WTC11 (cell line): ENCODE data around the gene SLC44A3. TPM values are rescaled to one million over a fixed set of nuclear protein-coding genes. Genes with fewer than 3 reads are reported as not detected.

Experiments used
- ATAC-seq: fragments of 200-7000 bp; cut with Tn5 transposase; 2 replicates; pipeline ENCODE4 v1.10.0; 2021; ENCODE audit warnings: mild to moderate bottlenecking, moderate library complexity
- CTCF ChIA-PET: fragments of 300-600 bp; sonication (Branson Sonifier 250); formaldehyde crosslinking; loops from one replicate; lab custom pipeline; 2021; ENCODE audit warnings: antibody characterized with exemption; lab: Charles Lee
- POLR2A ChIA-PET: fragments of 350-600 bp; sonication (Branson Sonifier 250); formaldehyde crosslinking; loops from one replicate; lab custom pipeline; 2021; ENCODE audit warnings: antibody characterized with exemption; lab: Charles Lee
- DNase-seq: peaks from one replicate; pipeline ENCODE4 v3.0.0; 2021; ENCODE audit warnings: low spot score
- H3K27ac Mint-ChIP-seq: 2 replicates; pipeline ENCODE4 v1.8.0; 2021; ENCODE audit warnings: mixed read lengths
- H3K27me3 Mint-ChIP-seq: 2 replicates; pipeline ENCODE4 v1.8.0; 2021; ENCODE audit warnings: low read depth, mild to moderate bottlenecking, moderate library complexity, mixed read lengths
- H3K36me3 Mint-ChIP-seq: 2 replicates; pipeline ENCODE4 v1.8.0; 2021; ENCODE audit warnings: mixed read lengths
- H3K4me1 Mint-ChIP-seq: 2 replicates; pipeline ENCODE4 v1.8.0; 2022; ENCODE audit warnings: mixed read lengths
- H3K4me3 Mint-ChIP-seq: 2 replicates; pipeline ENCODE4 v1.8.0; 2021; ENCODE audit warnings: mild to moderate bottlenecking, moderate library complexity, mixed read lengths
- H3K9me3 Mint-ChIP-seq: 2 replicates; pipeline ENCODE4 v1.8.0; 2021; ENCODE audit warnings: mixed read lengths
- CREM ChIP-seq: sonication (generic); formaldehyde crosslinking; IDR thresholded peaks from 2 replicates; pipeline ENCODE4 v1.8.1; 2022; ENCODE audit warnings: mild to moderate bottlenecking, missing genetic modification reagents, moderate library complexity
- ELF4 ChIP-seq: sonication (generic); formaldehyde crosslinking; IDR thresholded peaks from 2 replicates; pipeline ENCODE4 v1.8.1; 2022; ENCODE audit warnings: low read depth, mild to moderate bottlenecking, moderate library complexity, missing genetic modification reagents
- FOXJ3 ChIP-seq: sonication (generic); formaldehyde crosslinking; IDR thresholded peaks from 2 replicates; pipeline ENCODE4 v1.9.0; 2021; ENCODE audit warnings: missing genetic modification reagents, mild to moderate bottlenecking, borderline replicate concordance
- NFATC4 ChIP-seq: fragments of 250-450 bp; sonication (Bioruptor Pico); IDR thresholded peaks from 2 replicates; pipeline ENCODE4 v1.9.0; 2021; ENCODE audit warnings: mild to moderate bottlenecking
- NFE2L1 ChIP-seq: sonication (generic); formaldehyde crosslinking; IDR thresholded peaks from 2 replicates; pipeline ENCODE4 v1.8.1; 2023; ENCODE audit warnings: missing genetic modification reagents
- NFYB ChIP-seq: sonication (generic); formaldehyde crosslinking; conservative IDR thresholded peaks from 2 replicates; pipeline ENCODE4 v1.8.0; 2022; ENCODE audit warnings: low read depth, missing genetic modification reagents
- OVOL2 ChIP-seq: fragments of 250-450 bp; sonication (Bioruptor Pico); IDR thresholded peaks from 2 replicates; pipeline ENCODE4 v1.9.0; 2021; ENCODE audit warnings: mild to moderate bottlenecking, borderline replicate concordance
- SMAD3 ChIP-seq: sonication (generic); formaldehyde crosslinking; IDR thresholded peaks from 2 replicates; pipeline ENCODE4 v1.8.0; 2022; ENCODE audit warnings: missing genetic modification reagents, mild to moderate bottlenecking, borderline replicate concordance
- ZNF219 ChIP-seq: sonication (generic); formaldehyde crosslinking; IDR thresholded peaks from 2 replicates; pipeline ENCODE4 v1.8.0; 2023; ENCODE audit warnings: missing genetic modification reagents, mild to moderate bottlenecking, borderline replicate concordance
- ZNF232 ChIP-seq: sonication (generic); formaldehyde crosslinking; IDR thresholded peaks from 2 replicates; pipeline ENCODE4 v1.8.0; 2022; ENCODE audit warnings: mild to moderate bottlenecking, missing genetic modification reagents
- total RNA-seq: library from RNA; stranded (reverse); gene quantifications from 3 replicates; pipeline ENCODE4 v1.2.3, GENCODE V29; 2021
- TF ChIP-seq, protein P1 (sequence below): sonication (generic); formaldehyde crosslinking; IDR thresholded peaks from 2 replicates; pipeline ENCODE4 v1.8.1; 2023; ENCODE audit warnings: mild to moderate bottlenecking, missing genetic modification reagents, borderline replicate concordance
- TF ChIP-seq, protein P2 (sequence below): sonication (generic); formaldehyde crosslinking; IDR thresholded peaks from 2 replicates; pipeline ENCODE4 v1.8.1; 2023; ENCODE audit warnings: mild to moderate bottlenecking, missing genetic modification reagents, moderate library complexity
- TF ChIP-seq, protein P3 (sequence below): fragments of 250-450 bp; sonication (Bioruptor Pico); IDR thresholded peaks from 2 replicates; pipeline ENCODE4 v1.9.0; 2021; ENCODE audit warnings: moderate library complexity, mild to moderate bottlenecking, inconsistent platforms, borderline replicate concordance
- TF ChIP-seq, protein P4 (sequence below): sonication (generic); formaldehyde crosslinking; IDR thresholded peaks from 2 replicates; pipeline ENCODE4 v1.8.0; 2022; ENCODE audit warnings: mild to moderate bottlenecking, missing genetic modification reagents
- TF ChIP-seq, protein P5 (sequence below): fragments of 250-450 bp; sonication (Bioruptor Pico); IDR thresholded peaks from 2 replicates; pipeline ENCODE4 v1.8.0; 2021; ENCODE audit warnings: mild to moderate bottlenecking

Gene SLC44A3
- total RNA-seq, 1 experiment from 2014 or later = 4.7 TPM

DNA sequence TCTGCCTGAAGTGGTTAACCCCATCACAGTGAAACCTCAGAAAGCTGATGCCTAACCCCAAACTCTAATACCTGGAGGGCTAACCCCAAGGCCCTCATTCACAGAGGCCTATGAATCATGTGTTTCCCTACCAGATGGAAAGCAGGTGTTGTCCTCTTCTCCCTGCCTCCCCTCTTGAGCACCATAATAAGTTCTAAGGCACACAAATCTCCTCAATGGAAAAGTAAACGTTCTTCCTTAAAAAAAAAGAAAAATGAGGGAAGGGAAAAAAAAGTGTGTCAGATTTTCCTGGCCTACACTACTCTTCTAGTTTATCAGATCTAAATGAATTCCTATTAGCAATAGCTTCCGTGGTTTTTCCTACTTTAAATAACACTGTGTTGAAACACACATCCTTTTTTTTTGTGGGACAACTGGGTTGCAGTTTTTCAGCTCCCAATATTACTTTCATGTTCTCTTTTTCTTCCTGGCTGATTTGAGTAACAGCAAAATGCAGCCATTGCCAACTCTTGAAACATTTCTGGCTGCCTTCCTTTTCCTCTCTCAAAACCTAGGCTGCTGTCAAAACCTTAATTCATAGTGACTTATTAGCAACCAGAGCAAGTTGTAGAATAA, 43.2 kb downstream of the SLC44A3 start:
- Mint-ChIP-seq H3K36me3 (no peaks in the 10 kb centered on the region), H3K4me3 (no peak overlapping the region), H3K9me3 (no peaks in the 10 kb centered on the region), H3K27me3 (no peaks in the 10 kb centered on the region), H3K4me1 (peaks cover 59% of the 10 kb centered on the region), H3K27ac (no peak overlapping the region)
- ATAC-seq (no peak), DNase-seq (no peak)
- TF ChIP-seq ZNF219 (CRISPR knock-in tag) (no peak), NFYB (no peak)
- TF ChIP-seq, protein P1, sequence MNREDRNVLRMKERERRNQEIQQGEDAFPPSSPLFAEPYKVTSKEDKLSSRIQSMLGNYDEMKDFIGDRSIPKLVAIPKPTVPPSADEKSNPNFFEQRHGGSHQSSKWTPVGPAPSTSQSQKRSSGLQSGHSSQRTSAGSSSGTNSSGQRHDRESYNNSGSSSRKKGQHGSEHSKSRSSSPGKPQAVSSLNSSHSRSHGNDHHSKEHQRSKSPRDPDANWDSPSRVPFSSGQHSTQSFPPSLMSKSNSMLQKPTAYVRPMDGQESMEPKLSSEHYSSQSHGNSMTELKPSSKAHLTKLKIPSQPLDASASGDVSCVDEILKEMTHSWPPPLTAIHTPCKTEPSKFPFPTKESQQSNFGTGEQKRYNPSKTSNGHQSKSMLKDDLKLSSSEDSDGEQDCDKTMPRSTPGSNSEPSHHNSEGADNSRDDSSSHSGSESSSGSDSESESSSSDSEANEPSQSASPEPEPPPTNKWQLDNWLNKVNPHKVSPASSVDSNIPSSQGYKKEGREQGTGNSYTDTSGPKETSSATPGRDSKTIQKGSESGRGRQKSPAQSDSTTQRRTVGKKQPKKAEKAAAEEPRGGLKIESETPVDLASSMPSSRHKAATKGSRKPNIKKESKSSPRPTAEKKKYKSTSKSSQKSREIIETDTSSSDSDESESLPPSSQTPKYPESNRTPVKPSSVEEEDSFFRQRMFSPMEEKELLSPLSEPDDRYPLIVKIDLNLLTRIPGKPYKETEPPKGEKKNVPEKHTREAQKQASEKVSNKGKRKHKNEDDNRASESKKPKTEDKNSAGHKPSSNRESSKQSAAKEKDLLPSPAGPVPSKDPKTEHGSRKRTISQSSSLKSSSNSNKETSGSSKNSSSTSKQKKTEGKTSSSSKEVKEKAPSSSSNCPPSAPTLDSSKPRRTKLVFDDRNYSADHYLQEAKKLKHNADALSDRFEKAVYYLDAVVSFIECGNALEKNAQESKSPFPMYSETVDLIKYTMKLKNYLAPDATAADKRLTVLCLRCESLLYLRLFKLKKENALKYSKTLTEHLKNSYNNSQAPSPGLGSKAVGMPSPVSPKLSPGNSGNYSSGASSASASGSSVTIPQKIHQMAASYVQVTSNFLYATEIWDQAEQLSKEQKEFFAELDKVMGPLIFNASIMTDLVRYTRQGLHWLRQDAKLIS (CRISPR knock-in tag) = no peak
- TF ChIP-seq, protein P2, sequence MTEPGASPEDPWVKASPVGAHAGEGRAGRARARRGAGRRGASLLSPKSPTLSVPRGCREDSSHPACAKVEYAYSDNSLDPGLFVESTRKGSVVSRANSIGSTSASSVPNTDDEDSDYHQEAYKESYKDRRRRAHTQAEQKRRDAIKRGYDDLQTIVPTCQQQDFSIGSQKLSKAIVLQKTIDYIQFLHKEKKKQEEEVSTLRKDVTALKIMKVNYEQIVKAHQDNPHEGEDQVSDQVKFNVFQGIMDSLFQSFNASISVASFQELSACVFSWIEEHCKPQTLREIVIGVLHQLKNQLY = no peak
- CTCF ChIA-PET = interaction anchor here (0.9 to 5.2 kb wide), 5 partner anchors 9 to 370 kb away, joined by 3 to 42 read pairs (median 7); partner anchors contain the start of gene RWDD3
- POLR2A ChIA-PET = interaction anchor here (0.6 to 0.7 kb wide), 3 partner anchors 13 to 385 kb away, joined by 3 to 8 read pairs (median 3); no protein-coding TSS in a partner anchor

DNA sequence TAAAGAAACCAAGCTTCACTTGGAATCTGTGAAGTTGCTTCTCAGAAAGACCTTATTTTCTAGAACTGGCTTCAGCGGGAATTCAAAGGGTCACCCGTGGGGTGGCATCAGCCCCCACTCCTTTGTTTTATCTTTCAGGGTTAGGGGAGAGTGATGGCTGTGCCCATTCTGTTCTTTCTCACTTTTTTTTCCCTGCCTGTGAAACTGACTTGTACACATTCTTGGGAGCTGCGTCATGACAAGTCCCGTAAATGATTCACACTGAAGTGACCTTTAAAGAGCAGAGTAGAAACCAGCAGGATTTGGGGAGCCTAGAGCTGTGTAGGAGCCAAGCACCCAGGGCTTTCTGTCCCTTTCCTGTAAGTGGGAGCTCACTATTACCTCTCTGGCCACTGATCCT, 43.8 kb downstream of the SLC44A3 start:
- no peaks in the 10 kb centered on the region for H3K36me3 Mint-ChIP-seq
- POLR2A ChIA-PET = interaction anchor here (0.7 kb wide), 1 partner anchor 13 kb away, joined by 3 read pairs; no protein-coding TSS in a partner anchor
- H3K4me1 Mint-ChIP-seq = peaks cover 59% of the 10 kb centered on the region

More for the DNA sequence above, 43.8 kb downstream of the SLC44A3 start:
- ATAC-seq = no peak
- CTCF ChIA-PET = interaction anchor here (1.5 to 5.2 kb wide), 4 partner anchors 9 to 370 kb away, joined by 5 to 42 read pairs (median 8); partner anchors contain the start of gene RWDD3
- 0 out of 2 replicates have a peak overlapping the region, but pooled peaks have one; percentile 15 for H3K27ac Mint-ChIP-seq
- no peaks in the 10 kb centered on the region for H3K27me3 Mint-ChIP-seq
- TF ChIP-seq SMAD3 = no peak
- TF ChIP-seq, protein P3, sequence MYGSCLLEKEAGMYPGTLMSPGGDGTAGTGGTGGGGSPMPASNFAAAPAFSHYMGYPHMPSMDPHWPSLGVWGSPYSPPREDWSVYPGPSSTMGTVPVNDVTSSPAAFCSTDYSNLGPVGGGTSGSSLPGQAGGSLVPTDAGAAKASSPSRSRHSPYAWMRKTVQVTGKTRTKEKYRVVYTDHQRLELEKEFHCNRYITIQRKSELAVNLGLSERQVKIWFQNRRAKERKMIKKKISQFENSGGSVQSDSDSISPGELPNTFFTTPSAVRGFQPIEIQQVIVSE (CRISPR knock-in tag) = no peak
- TF ChIP-seq, protein P4, sequence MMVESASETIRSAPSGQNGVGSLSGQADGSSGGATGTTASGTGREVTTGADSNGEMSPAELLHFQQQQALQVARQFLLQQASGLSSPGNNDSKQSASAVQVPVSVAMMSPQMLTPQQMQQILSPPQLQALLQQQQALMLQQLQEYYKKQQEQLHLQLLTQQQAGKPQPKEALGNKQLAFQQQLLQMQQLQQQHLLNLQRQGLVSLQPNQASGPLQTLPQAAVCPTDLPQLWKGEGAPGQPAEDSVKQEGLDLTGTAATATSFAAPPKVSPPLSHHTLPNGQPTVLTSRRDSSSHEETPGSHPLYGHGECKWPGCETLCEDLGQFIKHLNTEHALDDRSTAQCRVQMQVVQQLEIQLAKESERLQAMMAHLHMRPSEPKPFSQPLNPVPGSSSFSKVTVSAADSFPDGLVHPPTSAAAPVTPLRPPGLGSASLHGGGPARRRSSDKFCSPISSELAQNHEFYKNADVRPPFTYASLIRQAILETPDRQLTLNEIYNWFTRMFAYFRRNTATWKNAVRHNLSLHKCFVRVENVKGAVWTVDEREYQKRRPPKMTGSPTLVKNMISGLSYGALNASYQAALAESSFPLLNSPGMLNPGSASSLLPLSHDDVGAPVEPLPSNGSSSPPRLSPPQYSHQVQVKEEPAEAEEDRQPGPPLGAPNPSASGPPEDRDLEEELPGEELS = no peak
- TF ChIP-seq CREM = no peak
- no peak for TF ChIP-seq NFATC4
- no peak for TF ChIP-seq OVOL2 (CRISPR knock-in tag)
- TF ChIP-seq NFE2L1 (CRISPR knock-in tag) = no peak
- TF ChIP-seq ZNF232 = no peak
- no peak for TF ChIP-seq ELF4 (CRISPR knock-in tag)
- TF ChIP-seq FOXJ3 = no peak
- TF ChIP-seq, protein P5, sequence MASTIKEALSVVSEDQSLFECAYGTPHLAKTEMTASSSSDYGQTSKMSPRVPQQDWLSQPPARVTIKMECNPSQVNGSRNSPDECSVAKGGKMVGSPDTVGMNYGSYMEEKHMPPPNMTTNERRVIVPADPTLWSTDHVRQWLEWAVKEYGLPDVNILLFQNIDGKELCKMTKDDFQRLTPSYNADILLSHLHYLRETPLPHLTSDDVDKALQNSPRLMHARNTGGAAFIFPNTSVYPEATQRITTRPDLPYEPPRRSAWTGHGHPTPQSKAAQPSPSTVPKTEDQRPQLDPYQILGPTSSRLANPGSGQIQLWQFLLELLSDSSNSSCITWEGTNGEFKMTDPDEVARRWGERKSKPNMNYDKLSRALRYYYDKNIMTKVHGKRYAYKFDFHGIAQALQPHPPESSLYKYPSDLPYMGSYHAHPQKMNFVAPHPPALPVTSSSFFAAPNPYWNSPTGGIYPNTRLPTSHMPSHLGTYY (CRISPR knock-in tag) = no peak
- DNase-seq = no peak
- H3K4me3 Mint-ChIP-seq = no peak overlapping the region
- H3K9me3 Mint-ChIP-seq = no peaks in the 10 kb centered on the region
